GM12874 (cell line): ENCODE data around the gene POLDIP2.

Experiments used
- TF ChIP-seq, protein P1 (sequence below): IDR thresholded peaks from 2 replicates; pipeline ENCODE4 v1.5.1; 2011; ENCODE audit warnings: low read depth, mild to moderate bottlenecking, control low read depth, low read length, moderate library complexity; ENCODE audit not compliant: insufficient read depth

POLDIP2 gene

DNA sequence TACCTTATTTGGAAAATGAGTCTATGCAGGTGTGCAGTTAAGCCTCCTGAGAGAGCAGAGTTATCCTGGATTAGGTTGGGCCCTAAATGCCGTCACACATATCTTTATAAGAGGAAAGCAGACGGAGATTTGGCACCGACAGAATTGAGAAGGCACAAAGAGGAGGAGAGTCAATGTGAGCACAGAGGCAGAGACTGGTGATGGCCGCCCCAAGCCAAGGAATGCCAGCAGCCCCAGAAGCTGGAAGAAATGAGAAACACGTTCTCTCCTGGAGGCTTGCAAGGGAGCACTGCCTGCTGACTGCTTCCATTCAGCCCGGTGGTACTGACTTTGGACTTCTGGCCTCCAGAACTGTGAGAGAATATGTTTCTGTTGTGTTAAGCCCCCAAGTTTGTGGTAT lies 45.5 kb upstream of the POLDIP2 start:
- TF ChIP-seq, protein P1, sequence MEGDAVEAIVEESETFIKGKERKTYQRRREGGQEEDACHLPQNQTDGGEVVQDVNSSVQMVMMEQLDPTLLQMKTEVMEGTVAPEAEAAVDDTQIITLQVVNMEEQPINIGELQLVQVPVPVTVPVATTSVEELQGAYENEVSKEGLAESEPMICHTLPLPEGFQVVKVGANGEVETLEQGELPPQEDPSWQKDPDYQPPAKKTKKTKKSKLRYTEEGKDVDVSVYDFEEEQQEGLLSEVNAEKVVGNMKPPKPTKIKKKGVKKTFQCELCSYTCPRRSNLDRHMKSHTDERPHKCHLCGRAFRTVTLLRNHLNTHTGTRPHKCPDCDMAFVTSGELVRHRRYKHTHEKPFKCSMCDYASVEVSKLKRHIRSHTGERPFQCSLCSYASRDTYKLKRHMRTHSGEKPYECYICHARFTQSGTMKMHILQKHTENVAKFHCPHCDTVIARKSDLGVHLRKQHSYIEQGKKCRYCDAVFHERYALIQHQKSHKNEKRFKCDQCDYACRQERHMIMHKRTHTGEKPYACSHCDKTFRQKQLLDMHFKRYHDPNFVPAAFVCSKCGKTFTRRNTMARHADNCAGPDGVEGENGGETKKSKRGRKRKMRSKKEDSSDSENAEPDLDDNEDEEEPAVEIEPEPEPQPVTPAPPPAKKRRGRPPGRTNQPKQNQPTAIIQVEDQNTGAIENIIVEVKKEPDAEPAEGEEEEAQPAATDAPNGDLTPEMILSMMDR = no peak

DNA sequence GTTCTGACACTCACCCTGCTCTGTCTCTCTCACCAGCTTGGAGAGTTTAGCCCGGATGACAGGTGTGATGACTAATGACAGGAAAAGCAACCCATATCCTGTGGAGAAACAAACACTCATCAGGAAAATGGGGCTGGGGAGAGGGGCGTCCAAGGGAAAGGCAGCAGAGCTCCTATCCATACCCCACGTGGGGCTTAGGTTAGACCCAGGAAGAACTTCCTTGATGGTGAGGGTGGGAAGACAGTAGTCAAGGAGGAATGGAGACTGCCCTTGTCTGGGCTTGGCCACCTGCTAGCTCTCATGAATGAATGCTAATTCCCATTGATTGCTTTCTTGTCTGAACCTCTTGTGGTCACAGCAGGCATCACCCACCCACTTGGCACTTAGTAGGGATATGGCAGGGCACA lies 44.9 kb upstream of the POLDIP2 start:
- TF ChIP-seq, protein P1 = no peak

DNA sequence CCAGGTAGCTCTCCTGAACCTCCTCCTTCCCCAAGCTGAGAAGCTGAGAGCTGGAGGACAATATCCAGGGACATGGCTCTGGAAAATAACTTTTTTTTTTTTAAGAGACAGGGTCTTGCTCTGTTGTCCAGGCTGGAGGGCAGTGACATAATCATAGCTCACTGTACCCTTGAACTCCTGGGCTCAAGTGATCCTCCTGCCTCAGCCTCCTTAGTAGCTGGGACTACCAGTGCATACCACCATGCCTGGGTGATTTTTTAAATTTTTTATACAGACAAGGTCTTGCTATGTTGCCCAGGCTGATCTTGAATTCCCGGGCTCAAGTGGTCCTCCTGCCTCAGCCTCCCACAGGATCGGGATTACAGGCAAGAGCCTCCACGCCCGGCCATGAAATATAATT lies 42.5 kb upstream of the POLDIP2 start:
- TF ChIP-seq, protein P1 = no peak

DNA sequence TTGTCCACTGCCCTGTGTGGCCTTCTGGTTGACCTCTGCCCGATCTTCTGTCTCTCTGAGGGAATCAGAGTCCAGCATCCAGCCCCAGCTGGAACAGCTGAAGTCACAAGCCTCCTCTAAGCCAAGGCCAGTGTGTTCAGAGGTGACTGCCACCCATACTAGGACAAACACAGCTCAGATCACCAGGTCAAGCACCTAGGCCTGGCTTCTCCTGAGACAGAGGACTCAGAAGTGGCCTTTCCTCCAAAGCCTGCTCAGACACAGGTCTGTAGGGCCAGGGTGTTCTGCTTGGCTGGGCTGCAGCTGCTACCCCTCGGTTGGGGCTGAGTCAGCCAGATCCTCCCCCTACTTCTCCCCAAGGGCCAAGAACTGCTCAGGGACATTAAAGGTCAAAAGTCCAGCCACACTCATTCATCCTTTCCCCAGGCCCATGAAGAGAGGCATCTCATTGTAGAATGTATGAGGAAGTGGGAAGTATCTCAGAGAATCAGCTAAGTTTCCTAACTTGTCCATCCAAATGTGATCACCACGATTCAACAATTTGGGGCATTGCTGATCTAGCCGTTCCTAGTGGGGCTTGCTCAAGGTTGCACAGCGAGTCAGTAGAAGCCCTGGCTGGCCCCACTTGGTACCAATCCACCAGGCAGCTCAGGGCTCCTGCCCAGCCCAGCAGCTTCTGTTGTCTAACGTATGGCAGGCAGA lies 41.1 kb upstream of the POLDIP2 start:
- TF ChIP-seq, protein P1 = no peak

DNA sequence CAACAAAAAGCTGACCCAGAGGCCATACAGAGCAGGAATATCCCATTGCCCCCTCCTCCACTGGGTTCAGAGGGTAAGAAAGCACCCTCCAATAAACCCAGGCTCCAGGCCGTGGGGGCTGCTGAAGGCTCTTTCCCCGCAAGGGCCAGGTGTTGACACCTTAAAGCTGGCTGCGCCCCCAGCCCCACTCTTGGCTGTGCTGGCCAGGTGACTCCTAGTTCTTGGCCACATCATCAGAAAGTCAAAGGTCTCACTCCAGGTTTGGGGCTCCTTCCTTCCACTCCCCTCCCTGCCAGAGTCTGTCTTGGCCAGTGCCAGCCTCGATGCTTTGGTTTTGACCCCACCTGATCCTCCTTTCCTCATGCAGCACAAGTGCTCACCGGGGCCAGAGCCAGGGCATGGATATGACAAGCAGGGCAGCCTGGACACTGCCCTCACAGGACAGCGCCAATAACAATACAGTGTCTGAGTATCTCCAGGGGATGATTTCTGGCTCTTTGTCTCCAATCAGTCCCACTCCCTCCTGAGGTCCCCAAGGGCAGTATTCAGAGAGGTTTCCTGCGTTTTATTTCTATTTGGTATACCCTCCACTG lies 40.5 kb upstream of the POLDIP2 start:
- TF ChIP-seq, protein P1 = no peak

DNA sequence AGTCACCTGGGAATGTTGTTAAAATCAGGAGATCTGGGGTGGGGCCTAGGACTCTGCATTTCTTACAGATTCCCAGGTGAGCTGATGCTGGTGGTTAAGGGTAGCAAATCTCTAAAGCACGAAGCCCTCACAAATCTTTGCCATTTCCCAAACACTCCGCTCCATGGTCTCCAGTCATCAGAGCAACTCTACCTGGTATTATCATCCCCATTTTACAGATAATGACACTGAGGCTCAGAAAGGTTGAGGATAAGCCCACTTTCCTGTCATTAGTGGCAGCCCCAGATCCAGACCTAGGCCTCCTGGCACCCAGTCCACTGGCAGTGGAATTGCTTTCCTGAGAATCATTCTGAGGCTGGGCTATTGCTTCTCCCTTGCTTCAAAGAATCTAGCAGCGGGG lies 39.9 kb upstream of the POLDIP2 start:
- TF ChIP-seq, protein P1 = no peak

DNA sequence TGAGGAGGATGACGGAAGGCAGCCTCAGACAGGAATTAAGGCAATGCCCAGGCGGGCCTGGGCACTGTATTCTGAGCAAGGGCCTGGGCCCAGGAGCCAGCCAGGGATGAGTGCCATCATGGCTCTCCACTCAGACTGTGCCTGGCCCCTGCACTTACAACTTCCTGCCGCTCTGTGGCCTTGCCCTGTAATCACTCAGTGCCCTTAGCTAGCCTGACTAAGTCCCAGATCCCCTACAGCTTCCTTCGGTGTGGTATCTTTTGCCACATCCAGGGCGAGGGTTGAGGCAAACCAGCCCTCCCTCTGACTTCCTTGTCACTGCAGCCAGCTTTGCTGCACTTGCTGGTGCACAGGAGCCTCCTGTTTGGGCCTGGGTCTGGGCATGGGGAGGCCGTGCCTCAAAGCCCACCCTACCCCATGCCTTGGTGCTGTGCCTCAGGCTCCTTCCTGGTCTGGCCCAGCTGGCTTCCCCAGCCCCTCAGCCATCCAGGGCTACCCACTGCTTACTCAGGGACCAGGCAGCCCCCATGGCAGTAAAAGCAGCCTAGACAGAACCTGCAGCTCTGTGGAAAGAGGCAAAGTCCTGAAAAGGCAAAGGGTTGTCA lies 39.4 kb upstream of the POLDIP2 start:
- TF ChIP-seq, protein P1 = no peak
